A673 (cell line): ENCODE data around the gene OTOP3. TPM values are rescaled to one million over a fixed set of nuclear protein-coding genes. Genes with fewer than 3 reads are reported as not detected.

Source experiments
- BruUV-seq: library from RNA; stranded (reverse); fragments of 400-500 nt; replicated peaks from 2 replicates; lab custom pipeline; 2021; lab: Mats Ljungman, UMichigan
- CTCF ChIA-PET: fragments of 300-600 bp; sonication (Branson Sonifier 250); formaldehyde crosslinking; loops from one replicate; lab custom pipeline; 2022; ENCODE audit warnings: antibody characterized with exemption; lab: Charles Lee
- POLR2A ChIA-PET: fragments of 300-600 bp; sonication (Branson Sonifier 250); formaldehyde crosslinking; loops from one replicate; lab custom pipeline; 2022; ENCODE audit warnings: antibody characterized with exemption; ENCODE audit not compliant: low non-redundant PET; lab: Charles Lee
- DNase-seq: peaks from one replicate; pipeline ENCODE4 v3.0.0-alpha.2; 2015; ENCODE audit warnings: low spot score
- H3K27ac ChIP-seq: fragments of 200-600 bp; sonication (generic); 2 replicates; pipeline ENCODE4 v1.5.1; 2016; ENCODE audit warnings: mixed run types, low read depth, mild to moderate bottlenecking, mixed read lengths, antibody characterized with exemption, low read length; ENCODE audit not compliant: poor library complexity, severe bottlenecking
- H3K27me3 ChIP-seq: fragments of 200-600 bp; sonication (generic); replicated peaks from 2 replicates; pipeline ENCODE4 v1.6.1; 2017; ENCODE audit warnings: mixed run types, low read depth, mild to moderate bottlenecking, mixed read lengths, antibody characterized with exemption, low read length; ENCODE audit not compliant: insufficient read depth, poor library complexity
- H3K36me3 ChIP-seq: fragments of 200-600 bp; sonication (generic); 2 replicates; pipeline ENCODE4 v1.6.1; 2016; ENCODE audit warnings: mixed run types, mild to moderate bottlenecking, mixed read lengths, antibody characterized with exemption, low read length; ENCODE audit not compliant: insufficient read depth, poor library complexity, severe bottlenecking
- H3K4me1 ChIP-seq: fragments of 200-600 bp; sonication (generic); 2 replicates; pipeline ENCODE4 v1.6.1; 2017; ENCODE audit warnings: mixed run types, mild to moderate bottlenecking, mixed read lengths, antibody characterized with exemption, low read length; ENCODE audit not compliant: insufficient read depth, poor library complexity, severe bottlenecking
- H3K4me3 ChIP-seq: fragments of 200-600 bp; sonication (generic); 2 replicates; pipeline ENCODE4 v1.5.1; 2016; ENCODE audit warnings: low read depth, mixed run types, mild to moderate bottlenecking, mixed read lengths, low read length; ENCODE audit not compliant: poor library complexity, severe bottlenecking
- H3K9me3 ChIP-seq: fragments of 200-600 bp; sonication (generic); 2 replicates; pipeline ENCODE4 v1.6.1; 2016; ENCODE audit warnings: mixed run types, low read depth, mild to moderate bottlenecking, mixed read lengths, antibody characterized with exemption, low read length; ENCODE audit not compliant: poor library complexity, severe bottlenecking
- CTCF ChIP-seq: fragments of 300-800, 200-600 bp; sonication (generic); conservative IDR thresholded peaks from 2 replicates; pipeline ENCODE4 v1.5.1; 2017; ENCODE audit warnings: low read depth, mild to moderate bottlenecking, antibody characterized with exemption, low read length, moderate library complexity, mixed read lengths
- EZH2 ChIP-seq: fragments of 200-600 bp; sonication (generic); IDR thresholded peaks from 2 replicates; pipeline ENCODE4 v1.6.1; 2017; ENCODE audit warnings: borderline replicate concordance, low read depth, mild to moderate bottlenecking, mixed read lengths, antibody characterized with exemption, low read length; ENCODE audit not compliant: poor library complexity, severe bottlenecking
- intact Hi-C: fragments of 100-400 bp; cut with micrococcal nuclease; formaldehyde crosslinking; loops from one replicate; pipeline ENCODE4 v1.10.0; 2022; ENCODE audit not compliant: unreplicated experiment
- total RNA-seq: library from RNA; stranded (reverse); gene quantifications from 2 replicates; pipeline ENCODE4 v1.2.3, GENCODE V29; 2021

OTOP3 gene
- total RNA-seq, 1 experiment from 2014 or later, result not detected

- POLR2A ChIA-PET, result interaction anchor here (0.6 kb wide), 1 partner anchor 200 kb away, joined by 3 read pairs; no protein-coding TSS in a partner anchor
- BruUV-seq, result no TSS peak
- intact Hi-C loops, result no loop called here
These were observed 35.6 kb downstream of the OTOP3 start for GRCh38 chr17:74971069-74971841.

GRCh38 chr17:74971842-74972106 is 36.1 kb downstream of the OTOP3 start:
- no TSS peak for BruUV-seq
- H3K27ac ChIP-seq, result no peak overlapping the region

More at GRCh38 chr17:74971069-74971841, 35.6 kb downstream of the OTOP3 start:
- Histone ChIP-seq H3K27me3 (peaks cover 5% of the 10 kb centered on the region), H3K36me3 (no peaks in the 10 kb centered on the region), H3K4me1 (no peaks in the 10 kb centered on the region), H3K27ac (no peak overlapping the region), H3K9me3 (no peaks in the 10 kb centered on the region), H3K4me3 (peak overlapping the region; percentile 56)
- CTCF ChIA-PET, result interaction anchor here (1.1 kb wide), 1 partner anchor 13 kb away, joined by 3 read pairs; no protein-coding TSS in a partner anchor
- DNase-seq, result no peak
- TF ChIP-seq EZH2 (no peak), CTCF (no peak)

More at GRCh38 chr17:74971842-74972106, 36.1 kb downstream of the OTOP3 start:
- CTCF ChIA-PET, result interaction anchor here (1.2 kb wide), 1 partner anchor 11 kb away, joined by 11 read pairs; no protein-coding TSS in a partner anchor
- intact Hi-C loops, result no loop called here
- Histone ChIP-seq H3K36me3 (no peaks in the 10 kb centered on the region), H3K4me3 (peak overlapping the region; percentile 56), H3K4me1 (no peaks in the 10 kb centered on the region), H3K27me3 (peaks cover 5% of the 10 kb centered on the region), H3K9me3 (no peaks in the 10 kb centered on the region)
- TF ChIP-seq EZH2 (no peak), CTCF (no peak)
- no peak for DNase-seq
- POLR2A ChIA-PET, result interaction anchor here (0.6 kb wide), 1 partner anchor 199 kb away, joined by 3 read pairs; no protein-coding TSS in a partner anchor
